Keratinocyte (primary cell): ENCODE data around the gene CTRB1. TPM values are rescaled to one million over a fixed set of nuclear protein-coding genes. Genes with fewer than 3 reads are reported as not detected.

Experiments used
- DNase-seq: peaks from one replicate; pipeline ENCODE4 v3.0.0-alpha.2; 2011; ENCODE audit warnings: low read depth, missing footprints, low spot score
- FAIRE-seq: peaks from 2 replicates; lab custom pipeline; 2011; peaks lifted over from hg19 to GRCh38; lab: Jason Lieb, UNC
- H2AFZ ChIP-seq: 2 replicates; pipeline ENCODE4 v1.6.0; 2012; ENCODE audit warnings: low read length, control low read depth, inconsistent platforms; ENCODE audit not compliant: control insufficient read depth
- H3K27ac ChIP-seq: 2 replicates; pipeline ENCODE4 v1.5.1; 2011; ENCODE audit warnings: low read length; ENCODE audit not compliant: control insufficient read depth, insufficient read depth
- H3K27me3 ChIP-seq: 3 replicates; pipeline ENCODE4 v1.6.0; 2011; ENCODE audit warnings: low read length; ENCODE audit not compliant: control insufficient read depth, insufficient read depth; ENCODE audit errors: extremely low read depth
- H3K36me3 ChIP-seq, 2 experiments: 2 replicates in 1 of 2; 3 replicates in 1 of 2; pipeline ENCODE4 v1.5.1; 2011; ENCODE audit warnings: low read length in 2 of 2, mild to moderate bottlenecking in 1 of 2; ENCODE audit not compliant: control insufficient read depth in 2 of 2, insufficient read depth in 2 of 2; ENCODE audit errors: extremely low read depth in 1 of 2
- H3K4me1 ChIP-seq: 3 replicates; pipeline ENCODE4 v1.5.1; 2011; ENCODE audit warnings: low read length; ENCODE audit not compliant: control insufficient read depth, insufficient read depth; ENCODE audit errors: extremely low read depth
- H3K4me2 ChIP-seq: 3 replicates; pipeline ENCODE4 v1.6.0; 2011; ENCODE audit warnings: low read depth, low read length; ENCODE audit not compliant: control insufficient read depth, insufficient read depth; ENCODE audit errors: extremely low read depth
- H3K4me3 ChIP-seq, 3 experiments: fragments of 200-600 bp in 1 of 3; sonication (generic) in 1 of 3; 2 replicates in 2 of 3; 3 replicates in 1 of 3; pipeline ENCODE4 v1.5.1; 2011 to 2016; ENCODE audit warnings: low read length in 3 of 3, mild to moderate bottlenecking in 3 of 3, control low read depth in 2 of 3, inconsistent platforms in 1 of 3, low read depth in 1 of 3, mixed read lengths in 1 of 3, mixed run types in 1 of 3, moderate library complexity in 1 of 3; ENCODE audit not compliant: control insufficient read depth in 2 of 3, insufficient read depth in 2 of 3; ENCODE audit errors: extremely low read depth in 1 of 3
- H3K79me2 ChIP-seq: 2 replicates; pipeline ENCODE4 v1.6.0; 2012; ENCODE audit warnings: low read length; ENCODE audit not compliant: control insufficient read depth, insufficient read depth
- H3K9ac ChIP-seq: 3 replicates; pipeline ENCODE4 v1.6.0; 2011; ENCODE audit warnings: low read length; ENCODE audit not compliant: control insufficient read depth, insufficient read depth; ENCODE audit errors: extremely low read depth
- H3K9me1 ChIP-seq: 3 replicates; pipeline ENCODE4 v1.6.0; 2011; ENCODE audit warnings: low read length; ENCODE audit not compliant: control insufficient read depth, insufficient read depth; ENCODE audit errors: extremely low read depth
- H3K9me3 ChIP-seq: 2 replicates; pipeline ENCODE4 v1.5.1; 2012; ENCODE audit warnings: low read depth, low read length; ENCODE audit not compliant: control insufficient read depth
- H4K20me1 ChIP-seq: 3 replicates; pipeline ENCODE4 v1.6.0; 2011; ENCODE audit warnings: low read length; ENCODE audit not compliant: control insufficient read depth, insufficient read depth; ENCODE audit errors: extremely low read depth
- EZH2 ChIP-seq: IDR thresholded peaks from one replicate; pipeline ENCODE4 v1.6.1; 2012; ENCODE audit warnings: inconsistent platforms, mild to moderate bottlenecking, low read length, moderate library complexity
- dilution Hi-C: fragments of 300-500 bp; cut with MboI; formaldehyde crosslinking; loops from one replicate; pipeline ENCODE4 v1.7.0; 2020; ENCODE audit warnings: low sequenced_read_pairs; ENCODE audit not compliant: extremely low pct_ligation_motif_present
- polyA plus RNA-seq, 5 experiments: library from polyadenylated mRNA; depleted of rRNA in 3 of 5; stranded (reverse) in 3 of 5; stranded (forward) in 1 of 5; unstranded in 1 of 5; fragments of >200 nt; gene quantifications; 1 replicate in 1 of 5; 2 replicates in 3 of 5; 3 replicates in 1 of 5; pipeline versions ENCODE4 v1.2.1 to v1.2.3, GENCODE V29; 2011 to 2012; ENCODE audit warnings: missing spikeins in 2 of 5, low read depth in 1 of 5, low replicate concordance in 1 of 5
- TF ChIP-seq, protein P1 (sequence below), 3 experiments: IDR thresholded peaks in 1 of 3; conservative IDR thresholded peaks in 1 of 3; optimal IDR thresholded peaks in 1 of 3; 2 replicates in 2 of 3; 3 replicates in 1 of 3; pipeline versions ENCODE3 to v1.5.1; 2011; ENCODE audit warnings: low read length in 3 of 3, mild to moderate bottlenecking in 3 of 3, moderate library complexity in 2 of 3, control low read depth in 1 of 3, inconsistent platforms in 1 of 3; ENCODE audit not compliant: insufficient read depth in 2 of 3; ENCODE audit errors: extremely low read depth in 1 of 3

The CTRB1 gene
- polyA plus RNA-seq, 1 donor (not counting 4 experiments of a cell fraction or from before 2014, with no cell fraction given) = not detected

DNA sequence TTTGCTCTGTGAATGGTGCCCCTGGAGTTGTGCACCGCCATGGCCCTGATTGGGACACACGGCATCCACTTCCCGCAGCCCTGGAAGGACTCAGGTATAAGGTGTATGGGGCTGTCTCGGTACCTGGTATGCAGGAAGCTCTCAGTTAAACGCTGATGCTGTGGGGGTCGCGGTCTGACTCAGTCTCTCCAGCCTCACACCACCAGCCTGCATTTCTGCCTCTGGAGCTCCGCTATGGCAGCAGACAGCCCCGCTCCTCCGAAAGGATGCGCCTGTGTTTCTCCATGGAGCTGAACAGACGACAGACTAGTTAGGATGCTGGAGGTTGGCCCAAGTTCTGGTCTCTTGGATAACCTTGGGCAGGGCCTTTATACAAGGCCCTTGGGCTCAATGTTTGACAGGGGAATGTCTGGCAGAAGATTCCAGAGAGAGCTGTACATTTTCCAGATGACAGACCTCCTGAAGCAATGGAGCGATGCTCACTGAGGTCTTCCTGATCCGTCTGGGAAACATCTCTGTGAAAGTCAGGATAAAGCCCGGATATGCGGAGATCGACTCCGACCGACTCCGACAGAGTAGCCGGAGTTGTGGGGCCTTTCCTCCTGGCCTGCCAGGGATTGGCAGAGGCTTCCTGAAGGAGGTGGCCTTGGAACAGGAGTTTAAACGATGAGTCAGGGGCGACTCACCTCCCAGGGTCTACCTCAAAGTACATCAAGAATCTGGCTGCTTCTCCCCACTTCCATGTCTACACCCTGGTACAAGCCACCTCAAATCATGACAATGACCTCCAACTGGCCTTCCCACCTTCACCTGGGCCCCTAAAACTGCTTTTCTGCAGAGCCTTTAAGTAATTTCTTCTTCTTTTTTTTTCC, 54.5 kb downstream of the CTRB1 start:
- Histone ChIP-seq H3K4me2 (peak overlapping the region; percentile 39), H3K27ac (peak overlapping the region; percentile 51)
- peak; percentile 70 for FAIRE-seq

More for the DNA sequence above, 54.5 kb downstream of the CTRB1 start:
- Histone ChIP-seq H3K4me1 (peaks cover 10% of the 10 kb centered on the region), H3K27me3 (no peaks in the 10 kb centered on the region), H2AFZ (no peak overlapping the region), H3K9ac (no peak overlapping the region), H3K36me3 (no peaks in the 10 kb centered on the region), H3K9me1 (no peaks in the 10 kb centered on the region), H4K20me1 (no peaks in the 10 kb centered on the region), H3K9me3 (no peaks in the 10 kb centered on the region), H3K4me3 (no peak overlapping the region), H3K79me2 (no peaks in the 10 kb centered on the region)
- TF ChIP-seq, protein P1, sequence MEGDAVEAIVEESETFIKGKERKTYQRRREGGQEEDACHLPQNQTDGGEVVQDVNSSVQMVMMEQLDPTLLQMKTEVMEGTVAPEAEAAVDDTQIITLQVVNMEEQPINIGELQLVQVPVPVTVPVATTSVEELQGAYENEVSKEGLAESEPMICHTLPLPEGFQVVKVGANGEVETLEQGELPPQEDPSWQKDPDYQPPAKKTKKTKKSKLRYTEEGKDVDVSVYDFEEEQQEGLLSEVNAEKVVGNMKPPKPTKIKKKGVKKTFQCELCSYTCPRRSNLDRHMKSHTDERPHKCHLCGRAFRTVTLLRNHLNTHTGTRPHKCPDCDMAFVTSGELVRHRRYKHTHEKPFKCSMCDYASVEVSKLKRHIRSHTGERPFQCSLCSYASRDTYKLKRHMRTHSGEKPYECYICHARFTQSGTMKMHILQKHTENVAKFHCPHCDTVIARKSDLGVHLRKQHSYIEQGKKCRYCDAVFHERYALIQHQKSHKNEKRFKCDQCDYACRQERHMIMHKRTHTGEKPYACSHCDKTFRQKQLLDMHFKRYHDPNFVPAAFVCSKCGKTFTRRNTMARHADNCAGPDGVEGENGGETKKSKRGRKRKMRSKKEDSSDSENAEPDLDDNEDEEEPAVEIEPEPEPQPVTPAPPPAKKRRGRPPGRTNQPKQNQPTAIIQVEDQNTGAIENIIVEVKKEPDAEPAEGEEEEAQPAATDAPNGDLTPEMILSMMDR (optimal IDR thresholded peaks at IDR 0.05 in 1 of 3, IDR thresholded peaks at IDR 0.05 in 1 of 3, conservative IDR thresholded peaks at IDR 0.05 in 1 of 3; ENCODE audit: extremely low read depth in 1 of 3, insufficient read depth in 2 of 3, low read length in 3 of 3) = no peak
- TF ChIP-seq EZH2 = no peak
- no peak for DNase-seq
- dilution Hi-C loops = no loop called here

Other genes with a start within 250 kb of the CTRB1 start
- 47.0 to 73.9 TPM (median 59.7 TPM) in 3 replicates for gene WDR59, start 233.9 kb upstream of the CTRB1 start, polyA plus RNA-seq
- 12.9 to 20.3 TPM (median 19.1 TPM) in 3 replicates for gene ZNRF1, start 220.0 kb upstream of the CTRB1 start, polyA plus RNA-seq
- 0.34 to 0.62 TPM (median 0.52 TPM) in 3 replicates for gene LDHD, start 102.2 kb upstream of the CTRB1 start, polyA plus RNA-seq
- gene ZFP1, start 70.5 kb upstream of the CTRB1 start, polyA plus RNA-seq = 4.7 to 8.6 TPM (median 6.7 TPM) in 3 replicates
- gene CTRB2, start 11.8 kb upstream of the CTRB1 start, polyA plus RNA-seq = not detected in 3 replicates
- gene BCAR1, start 32.6 kb downstream of the CTRB1 start, polyA plus RNA-seq = 17.8 to 31.2 TPM (median 23.0 TPM) in 3 replicates
- 22.3 to 42.1 TPM (median 32.8 TPM) in 3 replicates for gene CFDP1, start 214.5 kb downstream of the CTRB1 start, polyA plus RNA-seq
- 13.2 to 22.1 TPM (median 14.5 TPM) in 3 replicates for gene TMEM170A, start 245.7 kb downstream of the CTRB1 start, polyA plus RNA-seq